GM15510 (cell line): Measurements from ENCODE around the gene HAPSTR1.

Source experiments
- POLR2A ChIP-seq: IDR thresholded peaks from 3 replicates; pipeline ENCODE4 v1.6.1; 2011; ENCODE audit warnings: borderline replicate concordance; ENCODE audit not compliant: insufficient read length; ENCODE audit errors: extremely low read depth

The HAPSTR1 gene

DNA sequence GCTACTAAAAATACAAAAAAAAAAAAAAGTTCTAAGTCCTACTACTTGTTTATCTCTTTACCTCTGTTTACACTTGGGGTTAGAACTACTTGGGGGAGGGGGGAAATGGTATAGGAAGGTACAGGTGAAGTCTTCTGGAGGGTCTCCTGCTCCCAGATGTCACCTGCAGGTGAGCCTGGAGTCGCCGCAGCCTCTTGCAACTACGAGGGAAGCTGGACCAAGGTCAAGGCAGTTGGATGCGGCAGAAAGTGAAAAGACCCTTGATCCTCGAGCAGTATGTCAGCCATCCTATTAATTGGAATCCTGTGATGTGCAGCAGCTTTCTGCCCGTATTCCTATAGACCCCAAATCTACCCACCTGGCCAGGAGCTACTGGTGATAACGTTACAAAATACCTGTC is 33.0 kb downstream of the HAPSTR1 start:
- no peak for TF ChIP-seq POLR2A

DNA sequence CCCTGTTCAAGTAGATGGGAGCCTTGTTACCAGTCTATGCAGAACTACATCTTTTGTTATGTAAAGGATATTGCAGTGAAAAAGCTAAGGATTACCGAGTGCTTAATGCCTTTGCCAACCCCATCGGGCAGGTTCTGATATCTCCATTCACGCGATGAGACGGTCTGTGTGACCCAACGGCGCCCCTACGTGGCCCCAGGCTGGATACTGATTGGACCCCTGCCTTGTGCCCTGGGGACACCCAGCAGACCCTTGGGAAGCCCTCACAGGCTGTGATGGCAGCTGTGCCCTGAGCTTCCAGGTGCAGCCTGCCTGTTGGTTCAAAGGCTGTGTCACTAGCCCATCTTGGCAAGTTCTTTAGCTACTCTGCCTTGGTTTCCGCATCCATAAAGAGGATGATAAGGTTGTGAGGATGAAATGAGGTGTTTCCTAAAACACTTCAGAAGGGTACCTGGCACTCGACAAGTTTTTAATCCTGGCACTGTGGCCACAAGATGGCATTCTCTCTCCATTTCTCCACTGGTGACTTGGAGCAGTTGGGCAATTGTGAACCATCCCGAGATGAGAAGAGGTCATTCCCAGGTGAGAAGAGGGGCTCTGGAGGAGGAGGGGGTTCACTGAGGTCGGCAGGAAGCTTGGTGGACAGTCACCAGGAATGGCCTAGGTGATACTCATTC is 33.6 kb downstream of the HAPSTR1 start:
- no peak for TF ChIP-seq POLR2A

DNA sequence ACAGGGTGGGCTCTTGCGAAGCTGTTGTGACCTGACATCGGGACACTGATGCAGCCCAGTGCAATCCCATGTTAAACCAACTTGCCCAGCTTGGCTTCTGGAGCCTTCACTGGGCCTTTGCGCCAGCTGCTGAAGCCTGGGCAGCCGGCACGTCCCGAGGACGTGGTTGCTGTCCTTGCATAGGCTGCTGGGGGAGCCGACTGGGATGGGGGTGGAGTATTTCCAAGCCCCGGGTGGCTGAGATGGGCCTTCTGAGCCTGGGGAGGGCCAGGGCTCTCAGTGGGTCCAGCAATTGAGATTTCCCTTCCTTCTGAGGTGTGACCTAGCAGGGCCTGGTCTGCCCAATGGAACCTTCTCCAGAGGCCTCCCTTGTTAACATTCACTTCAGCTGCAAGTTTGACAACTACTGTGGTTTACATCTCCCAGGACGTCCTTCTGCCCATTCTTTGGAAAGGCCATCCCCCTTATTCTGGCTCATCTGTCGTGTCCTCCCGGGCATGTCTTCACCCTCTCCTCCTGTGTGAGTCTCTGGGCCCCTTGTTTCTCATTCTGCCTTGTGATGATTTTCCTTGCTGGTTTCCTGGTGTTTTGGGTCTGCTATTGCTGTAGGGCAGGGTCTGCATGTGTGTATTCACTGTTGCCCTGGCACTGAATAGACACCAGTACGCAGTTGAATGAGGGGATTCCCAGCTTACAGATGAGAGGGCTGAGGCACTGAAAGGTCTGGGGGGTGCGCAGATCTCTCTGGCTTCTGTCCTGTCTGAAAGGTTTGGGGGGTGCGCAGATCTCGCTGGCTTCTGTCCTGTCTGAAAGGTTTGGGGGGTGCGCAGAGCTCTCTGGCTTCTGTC is 34.4 kb downstream of the HAPSTR1 start:
- no peak for TF ChIP-seq POLR2A

DNA sequence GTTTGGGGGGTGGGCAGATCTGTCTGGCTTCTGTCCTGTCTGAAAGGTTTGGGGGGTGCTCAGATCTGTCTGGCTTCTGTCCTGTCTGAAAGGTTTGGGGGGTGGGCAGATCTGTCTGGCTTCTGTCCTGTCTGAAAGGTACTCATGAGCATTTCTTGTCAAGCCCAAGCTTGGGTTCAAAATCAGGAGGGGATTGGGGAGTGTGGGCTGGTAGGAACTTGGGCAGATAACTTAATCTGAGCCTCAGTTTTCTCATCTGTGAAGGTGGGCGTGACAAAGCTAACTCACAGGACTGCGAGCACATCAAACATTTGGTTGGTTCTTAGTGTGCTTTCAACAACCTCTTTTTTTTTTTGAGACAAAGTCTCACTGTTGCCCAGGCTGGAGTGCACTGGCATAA is 35.2 kb downstream of the HAPSTR1 start:
- no peak for TF ChIP-seq POLR2A

DNA sequence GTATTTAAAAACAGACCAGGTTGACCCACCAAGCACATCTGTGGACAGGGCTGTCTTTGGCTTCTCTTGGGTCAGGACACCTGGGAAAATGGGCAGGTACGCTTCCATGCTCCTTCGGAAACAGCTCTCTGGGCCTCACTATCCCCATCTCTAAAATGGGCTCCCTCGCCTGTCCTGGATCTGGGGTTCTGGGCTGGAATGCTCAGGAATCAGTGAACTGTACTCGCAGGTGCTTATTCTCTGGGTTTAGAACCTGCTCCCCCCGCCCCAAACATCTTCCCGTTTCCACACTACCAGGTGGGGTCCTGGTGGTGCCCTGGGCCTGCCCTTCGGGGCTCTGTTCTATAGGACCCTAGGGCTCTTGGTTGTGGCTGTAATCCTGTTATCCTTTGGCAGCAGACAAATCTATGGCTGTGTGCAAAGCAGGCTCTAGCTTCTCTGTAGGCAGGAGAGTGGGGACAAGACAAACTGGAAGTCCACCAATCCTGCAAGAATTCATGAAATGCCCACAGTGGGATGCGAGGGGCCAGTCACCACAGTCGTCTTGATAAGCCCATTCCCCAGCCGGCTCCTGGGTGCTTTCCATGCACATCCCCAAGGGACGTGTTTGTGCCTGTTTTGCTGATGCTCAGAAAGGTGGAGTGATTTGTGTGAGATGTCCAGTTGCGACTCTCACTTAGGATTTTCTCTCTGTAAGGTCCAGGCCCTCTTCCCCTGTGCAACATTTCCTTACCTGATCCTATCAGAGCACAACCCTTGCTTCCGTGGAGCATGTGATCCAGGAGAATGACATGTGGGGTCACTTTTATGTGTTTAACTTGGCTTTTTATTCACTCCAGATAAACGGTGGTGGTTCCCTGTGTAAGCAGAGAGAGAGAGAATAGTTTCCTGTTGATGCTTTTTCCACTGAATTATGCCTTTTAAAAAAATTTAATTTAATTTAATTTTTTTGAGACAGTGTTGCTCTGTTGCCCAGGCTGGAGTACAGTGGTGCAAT is 37.2 kb downstream of the HAPSTR1 start:
- TF ChIP-seq POLR2A: no peak

DNA sequence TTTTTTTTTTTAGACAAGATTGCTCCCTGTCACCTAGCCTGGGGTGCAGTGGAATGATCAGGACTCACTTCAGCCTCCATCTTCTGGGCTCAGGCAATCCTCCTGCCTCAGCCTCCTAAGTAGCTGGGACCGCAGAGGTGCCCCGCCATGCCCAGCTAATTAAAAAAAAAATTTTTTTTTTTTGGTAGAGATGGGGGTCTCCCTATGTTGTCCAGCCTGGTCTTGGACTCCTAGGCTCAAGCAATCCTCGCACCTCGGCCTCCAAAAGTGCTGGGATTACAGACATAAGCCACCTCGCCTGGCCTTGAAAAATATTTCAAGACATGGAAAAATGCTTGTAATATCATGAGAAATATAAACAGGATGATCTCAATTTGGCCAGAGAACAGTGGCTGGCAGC is 42.9 kb downstream of the HAPSTR1 start:
- no peak for TF ChIP-seq POLR2A

DNA sequence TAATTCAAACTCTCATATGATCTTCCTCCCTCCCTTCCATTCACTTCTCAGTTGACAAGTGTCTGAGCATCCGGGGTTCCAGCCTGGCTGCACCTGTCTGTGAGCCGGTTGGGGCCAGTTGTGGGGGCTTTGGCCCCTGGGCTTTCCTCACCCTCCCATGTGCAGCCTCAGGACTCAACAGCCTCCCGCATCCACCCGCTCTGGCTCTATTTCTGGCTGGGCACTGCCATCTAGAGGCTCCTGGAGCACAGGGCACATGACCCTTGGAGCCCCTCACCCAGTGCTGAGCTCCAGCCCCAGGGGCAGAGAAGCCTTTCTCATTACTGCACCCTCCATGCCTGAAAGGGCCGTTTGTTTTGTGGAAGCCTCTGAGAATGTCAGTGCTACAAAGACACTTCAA is 43.3 kb downstream of the HAPSTR1 start:
- TF ChIP-seq POLR2A: no peak

DNA sequence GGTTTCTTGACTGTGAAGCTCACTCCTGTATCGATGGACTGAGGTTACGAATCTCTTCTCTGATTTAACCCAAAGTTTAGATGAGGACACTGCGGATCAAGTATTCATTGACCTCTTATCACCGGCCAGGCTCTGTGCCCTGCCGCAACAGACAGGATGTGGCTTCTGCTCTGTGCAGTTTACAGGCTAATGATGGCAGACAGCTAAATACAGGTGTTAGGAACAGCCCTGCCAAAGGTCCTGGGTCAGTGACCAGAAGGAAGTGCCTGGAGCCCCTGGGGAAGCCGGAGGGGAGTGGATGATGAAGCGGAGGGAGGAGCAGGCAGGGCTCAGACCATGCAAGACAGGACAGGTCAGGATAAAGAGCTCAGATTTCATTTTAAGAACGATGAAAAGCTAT is 44.4 kb downstream of the HAPSTR1 start:
- no peak for TF ChIP-seq POLR2A

DNA sequence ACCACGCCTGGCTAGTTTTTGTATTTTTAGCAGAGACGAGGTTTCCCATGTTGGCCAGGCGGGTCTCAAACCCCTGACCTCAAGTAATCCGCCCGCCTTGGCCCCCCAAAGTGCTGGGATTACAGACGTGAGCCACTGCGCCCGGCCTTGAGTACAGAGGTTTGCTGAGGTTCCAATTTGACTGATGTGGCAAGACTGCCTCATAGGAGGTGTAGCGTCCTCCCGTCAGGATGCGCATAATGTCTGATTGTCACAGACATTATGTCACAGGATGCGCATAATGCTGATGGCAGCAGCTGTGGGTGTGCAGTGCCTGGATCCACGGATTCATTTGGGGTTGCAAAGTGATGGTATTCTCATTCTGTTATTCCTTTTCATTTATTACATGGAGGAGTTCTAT is 45.2 kb downstream of the HAPSTR1 start:
- no peak for TF ChIP-seq POLR2A

DNA sequence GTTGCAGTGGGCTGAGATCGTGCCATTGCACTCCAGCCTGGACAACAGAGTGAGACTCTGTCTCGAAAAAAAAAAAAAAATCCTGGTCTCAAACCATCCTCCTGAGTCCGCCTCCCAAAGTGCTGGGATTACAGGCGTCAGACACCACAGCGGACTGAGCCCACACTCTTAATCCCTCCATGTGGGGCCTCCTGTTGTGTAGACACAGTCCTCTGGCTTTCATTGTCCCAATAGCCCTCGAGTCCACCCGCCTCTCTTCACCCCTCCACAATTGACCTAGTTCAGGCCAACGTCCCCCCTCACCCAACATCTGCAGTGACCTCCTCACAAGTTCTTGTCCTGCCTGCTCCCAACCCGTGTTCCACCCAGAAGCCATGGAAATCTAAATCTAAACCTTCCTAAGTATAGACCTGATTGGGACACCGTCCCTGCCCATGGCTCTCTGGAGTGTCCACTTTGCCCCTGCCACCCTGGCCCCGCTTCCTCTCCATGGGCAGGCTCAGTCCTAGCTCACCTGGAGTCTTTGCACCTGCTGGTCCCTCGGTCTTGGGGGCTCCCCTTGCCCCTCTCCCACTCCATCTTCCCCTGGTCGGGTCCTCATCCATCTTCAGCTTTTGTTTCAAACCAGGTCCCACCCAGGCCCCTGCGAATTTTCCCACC is 46.7 kb downstream of the HAPSTR1 start:
- no peak for TF ChIP-seq POLR2A

DNA sequence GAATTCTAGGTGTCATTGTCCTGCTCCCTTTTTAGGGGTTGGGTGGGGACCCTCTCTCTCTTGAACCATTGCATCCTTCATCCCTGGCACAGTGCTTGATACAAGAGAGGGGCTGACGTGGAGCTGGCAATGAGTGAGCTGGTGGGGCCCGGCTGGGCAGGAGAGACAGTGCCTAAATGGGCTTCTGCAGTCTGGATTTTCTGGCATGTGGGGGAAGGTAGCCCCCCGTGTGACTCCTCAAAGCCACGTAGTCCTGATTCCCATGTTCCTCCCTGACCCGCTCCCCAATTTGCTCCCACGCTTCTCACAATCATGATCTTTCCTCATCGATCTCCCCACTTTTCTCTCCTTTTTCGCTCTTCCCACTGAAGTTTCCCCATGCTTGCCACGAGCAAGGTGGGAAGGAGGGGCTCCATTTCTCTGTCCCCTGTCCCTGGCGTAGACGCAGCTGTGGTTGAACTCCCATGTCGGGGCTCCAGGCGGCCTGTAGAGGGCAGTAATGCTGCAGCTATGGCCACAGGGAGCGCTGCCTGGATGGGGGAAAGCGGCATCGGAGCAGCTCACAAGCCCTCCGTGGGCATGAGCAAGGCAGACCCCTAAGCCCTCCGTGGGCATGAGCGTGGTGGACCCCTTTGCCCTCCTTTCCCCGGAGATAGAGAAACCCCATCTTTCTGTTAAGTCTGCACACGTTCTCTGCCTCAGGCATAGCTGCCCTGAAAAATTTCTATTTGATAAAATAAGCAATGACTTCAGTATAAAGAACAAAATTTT is 47.5 kb downstream of the HAPSTR1 start:
- no peak for TF ChIP-seq POLR2A

DNA sequence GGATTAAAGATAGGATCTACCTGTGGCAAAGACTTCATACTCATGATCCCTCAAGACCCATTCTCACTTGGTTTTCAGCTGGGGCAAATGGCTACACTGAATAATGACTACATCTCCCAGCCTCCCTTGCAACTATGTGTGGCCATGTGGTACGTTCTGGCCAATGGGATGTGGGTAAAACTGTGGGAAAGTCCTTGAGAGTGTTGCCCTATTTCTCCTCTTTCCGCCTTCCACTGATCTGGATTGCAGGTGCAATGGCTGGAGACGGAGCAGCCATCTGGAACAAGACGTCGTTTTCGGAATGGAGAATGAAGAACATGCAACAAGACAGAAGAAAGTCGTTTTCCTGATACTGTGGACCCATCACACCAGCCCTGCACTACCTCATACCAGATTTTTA is 48.5 kb downstream of the HAPSTR1 start:
- no peak for TF ChIP-seq POLR2A
